IPS-20b (cell line): ENCODE data around the gene ALG12.

ENCODE experiments used
- H3K27ac ChIP-seq: one replicate; pipeline ENCODE4 v1.5.1; 2013; ENCODE audit warnings: low read length
- H3K27me3 ChIP-seq: 2 replicates; pipeline ENCODE4 v1.6.1; 2013; ENCODE audit warnings: mild to moderate bottlenecking, low read length, inconsistent platforms; ENCODE audit not compliant: insufficient read depth
- H3K36me3 ChIP-seq: 2 replicates; pipeline ENCODE4 v1.6.1; 2013; ENCODE audit warnings: low read depth, mild to moderate bottlenecking, inconsistent platforms, low read length, moderate library complexity; ENCODE audit not compliant: insufficient read depth
- H3K4me1 ChIP-seq: 2 replicates; pipeline ENCODE4 v1.6.1; 2013; ENCODE audit warnings: mild to moderate bottlenecking, control low read depth, inconsistent platforms, low read length, moderate library complexity; ENCODE audit not compliant: insufficient read depth
- H3K4me3 ChIP-seq: 2 replicates; pipeline ENCODE4 v1.5.1; 2013; ENCODE audit warnings: mild to moderate bottlenecking, low read length, inconsistent platforms
- H3K9ac ChIP-seq: 2 replicates; pipeline ENCODE4 v1.6.1; 2013; ENCODE audit warnings: low read depth, mild to moderate bottlenecking, inconsistent platforms, low read length, moderate library complexity
- H3K9me3 ChIP-seq: 2 replicates; pipeline ENCODE4 v1.6.1; 2013; ENCODE audit warnings: mild to moderate bottlenecking, low read depth, low read length, inconsistent platforms; ENCODE audit not compliant: insufficient read depth

Gene ALG12

DNA sequence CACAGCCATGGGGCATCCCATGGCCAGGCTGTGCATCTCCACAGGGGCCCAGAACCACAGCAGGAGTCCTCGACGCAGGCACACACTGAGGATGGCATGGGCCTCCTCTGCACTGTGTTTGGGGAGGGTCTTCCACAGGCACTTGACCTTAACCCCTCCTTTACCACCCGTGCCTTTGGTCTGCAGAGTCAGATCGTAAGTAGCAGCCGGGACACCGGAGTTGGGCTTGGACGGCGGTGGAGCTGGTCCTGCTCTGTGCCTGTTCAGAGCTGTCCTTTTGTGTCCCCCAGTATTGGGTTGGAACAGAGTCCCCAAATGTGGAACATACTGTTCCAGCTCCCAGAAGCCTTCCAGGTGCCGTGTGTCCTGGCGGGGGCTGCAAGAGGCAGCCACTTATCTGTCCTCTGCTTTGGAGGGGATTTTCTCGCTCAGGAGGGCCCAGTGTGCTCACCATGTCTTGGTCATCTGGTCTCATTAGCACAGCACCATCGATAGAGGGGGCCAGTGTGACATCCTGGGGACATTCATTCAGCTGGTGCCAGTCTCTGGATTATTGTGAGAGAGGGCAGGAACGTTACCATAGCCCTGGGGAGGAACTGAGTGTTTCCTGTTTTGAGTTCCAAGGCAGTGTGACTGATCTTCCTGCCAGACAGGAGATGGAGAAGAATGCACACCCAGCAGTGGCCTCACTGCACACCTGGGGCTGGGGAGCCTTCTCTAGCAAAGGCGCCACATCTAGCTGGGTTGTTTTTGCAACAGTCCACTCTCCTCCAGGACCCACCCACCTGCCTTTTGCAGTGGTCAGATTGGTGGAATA, 12.6 kb upstream of the ALG12 start:
- H3K27me3 ChIP-seq: peaks cover 19% of the 10 kb centered on the region
- H3K9ac ChIP-seq: no peak overlapping the region
- H3K4me1 ChIP-seq: no peaks in the 10 kb centered on the region
- no peaks in the 10 kb centered on the region for H3K36me3 ChIP-seq
- H3K4me3 ChIP-seq: no peak overlapping the region
- H3K27ac ChIP-seq: no peak overlapping the region
- no peaks in the 10 kb centered on the region for H3K9me3 ChIP-seq

DNA sequence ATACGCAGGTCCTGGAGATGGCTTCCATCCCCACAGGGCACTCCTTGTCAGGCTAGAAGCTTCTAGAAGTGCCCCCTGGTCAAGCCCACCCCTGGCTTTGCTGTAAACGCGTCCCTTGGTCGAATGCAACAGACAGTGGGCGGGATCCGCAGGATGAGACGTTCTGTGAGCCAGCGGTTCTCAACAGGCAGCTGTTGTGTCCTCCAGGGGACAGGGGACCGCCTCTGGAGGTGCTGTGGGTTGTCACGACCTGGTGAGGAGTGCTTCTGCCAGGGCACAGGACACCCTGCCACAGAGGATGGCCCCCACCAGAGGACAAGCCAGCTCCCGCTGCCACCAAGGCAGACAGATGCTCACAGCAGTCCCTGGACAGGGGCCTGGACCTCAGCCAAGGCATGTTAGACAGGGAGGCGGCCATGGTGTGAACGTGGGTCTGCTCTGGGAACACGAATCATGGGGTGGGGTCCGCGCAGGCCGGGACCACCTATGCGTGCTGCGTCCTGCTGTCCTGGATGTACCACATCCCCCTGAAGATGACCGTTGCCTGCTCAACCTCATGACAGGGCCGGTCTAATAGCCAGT, 11.8 kb upstream of the ALG12 start:
- peaks cover 19% of the 10 kb centered on the region for H3K27me3 ChIP-seq
- H3K4me1 ChIP-seq: no peaks in the 10 kb centered on the region
- no peaks in the 10 kb centered on the region for H3K36me3 ChIP-seq
- no peak overlapping the region for H3K4me3 ChIP-seq
- no peak overlapping the region for H3K27ac ChIP-seq
- H3K9ac ChIP-seq: no peak overlapping the region
- H3K9me3 ChIP-seq: no peaks in the 10 kb centered on the region

DNA sequence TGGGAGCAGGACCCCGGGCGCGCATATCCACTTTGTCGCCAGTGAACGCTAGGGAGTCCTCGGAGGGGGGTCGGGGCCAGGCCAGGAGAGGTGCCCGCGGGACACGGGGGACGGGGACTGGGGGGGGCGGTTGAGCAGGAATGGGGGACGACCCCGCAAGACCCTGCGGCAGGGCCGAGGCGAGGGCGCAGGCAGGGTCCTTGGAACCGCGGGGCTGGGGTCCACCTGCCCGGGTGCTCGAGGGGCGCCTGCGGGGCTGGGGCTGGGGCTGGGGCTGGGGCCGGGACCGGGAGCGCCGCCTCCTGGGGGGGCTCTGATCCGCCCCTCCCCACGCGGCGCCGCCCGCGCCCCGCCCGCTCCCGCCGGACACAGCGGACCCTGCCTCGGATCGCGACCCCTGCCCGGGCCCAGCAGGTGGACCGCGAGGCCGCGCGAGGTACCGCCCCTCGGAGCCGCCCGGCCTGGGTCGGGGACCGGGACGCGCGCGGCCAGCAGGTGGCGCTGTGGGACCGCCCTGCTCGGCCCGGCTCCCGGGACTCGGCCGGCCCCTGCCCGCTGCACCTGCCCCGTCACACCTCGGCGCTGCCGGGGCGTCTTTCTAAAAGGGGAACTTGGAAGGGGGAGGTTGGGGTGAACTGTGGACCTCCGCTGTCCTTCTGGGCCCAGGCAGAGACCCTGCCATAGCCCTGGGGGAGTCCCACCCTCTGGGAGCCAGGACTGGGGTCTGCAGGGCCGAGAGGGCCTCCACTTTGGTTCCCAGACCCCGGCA, 11.2 kb upstream of the ALG12 start:
- Histone ChIP-seq H3K36me3 (no peaks in the 10 kb centered on the region), H3K9me3 (no peaks in the 10 kb centered on the region), H3K27me3 (peaks cover 19% of the 10 kb centered on the region), H3K4me1 (no peaks in the 10 kb centered on the region), H3K27ac (no peak overlapping the region), H3K9ac (no peak overlapping the region), H3K4me3 (no peak overlapping the region)

DNA sequence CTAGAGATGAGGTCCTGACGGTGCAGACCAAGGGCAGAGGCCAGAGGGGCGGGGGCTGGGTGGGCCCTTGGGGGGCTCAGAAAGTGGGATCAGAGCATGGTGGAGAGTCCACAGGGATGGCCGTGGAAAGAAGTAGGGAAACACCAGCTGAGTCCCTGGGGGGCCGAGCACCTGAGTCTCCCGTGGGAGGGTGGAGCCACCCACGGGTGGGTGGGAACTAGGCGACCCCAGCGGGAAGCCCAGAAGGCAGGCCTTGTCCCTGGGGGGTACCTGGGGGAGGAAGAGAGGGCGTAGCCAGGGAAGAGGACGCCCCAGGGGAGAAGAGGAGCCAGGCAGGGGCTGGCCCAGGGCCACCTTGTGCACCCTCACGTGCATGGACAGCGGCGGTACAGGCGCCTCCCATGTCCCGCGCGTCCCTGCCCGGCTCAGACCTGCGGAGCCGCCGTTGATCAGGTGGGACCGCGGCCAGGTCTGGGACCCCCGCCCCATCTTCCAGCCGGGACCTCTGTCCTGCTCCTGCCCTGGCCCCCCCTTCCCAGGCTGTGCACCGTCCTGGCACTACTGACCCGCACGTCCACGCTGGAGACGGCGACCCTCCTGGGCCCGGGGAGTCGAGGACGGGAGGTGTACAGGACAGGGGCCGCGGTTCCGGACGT, 10.4 kb upstream of the ALG12 start:
- Histone ChIP-seq H3K4me3 (no peak overlapping the region), H3K27ac (no peak overlapping the region)

DNA sequence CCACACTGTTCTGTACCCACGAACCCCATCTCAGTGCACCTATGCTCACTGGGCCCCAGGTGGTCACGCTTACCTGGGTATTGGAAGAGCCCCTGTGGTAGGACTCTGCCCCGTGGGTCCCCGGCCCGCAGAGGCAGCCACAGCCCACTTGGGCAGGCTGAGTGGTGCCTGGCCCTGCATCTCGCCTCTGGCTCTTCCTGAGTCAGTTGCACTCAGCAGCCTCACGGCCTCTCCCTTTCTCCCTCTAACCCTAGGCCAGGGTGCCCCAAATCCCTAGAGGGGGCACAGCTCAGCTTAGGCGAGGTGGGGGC, 9.9 kb upstream of the ALG12 start:
- Histone ChIP-seq H3K27ac (no peak overlapping the region), H3K27me3 (peaks cover 19% of the 10 kb centered on the region), H3K9me3 (no peaks in the 10 kb centered on the region), H3K36me3 (no peaks in the 10 kb centered on the region), H3K4me1 (no peaks in the 10 kb centered on the region), H3K9ac (no peak overlapping the region), H3K4me3 (no peak overlapping the region)

More for the DNA sequence above, 10.4 kb upstream of the ALG12 start:
- no peaks in the 10 kb centered on the region for H3K9me3 ChIP-seq
- peaks cover 19% of the 10 kb centered on the region for H3K27me3 ChIP-seq
- H3K4me1 ChIP-seq: no peaks in the 10 kb centered on the region
- H3K36me3 ChIP-seq: no peaks in the 10 kb centered on the region
- no peak overlapping the region for H3K9ac ChIP-seq

DNA sequence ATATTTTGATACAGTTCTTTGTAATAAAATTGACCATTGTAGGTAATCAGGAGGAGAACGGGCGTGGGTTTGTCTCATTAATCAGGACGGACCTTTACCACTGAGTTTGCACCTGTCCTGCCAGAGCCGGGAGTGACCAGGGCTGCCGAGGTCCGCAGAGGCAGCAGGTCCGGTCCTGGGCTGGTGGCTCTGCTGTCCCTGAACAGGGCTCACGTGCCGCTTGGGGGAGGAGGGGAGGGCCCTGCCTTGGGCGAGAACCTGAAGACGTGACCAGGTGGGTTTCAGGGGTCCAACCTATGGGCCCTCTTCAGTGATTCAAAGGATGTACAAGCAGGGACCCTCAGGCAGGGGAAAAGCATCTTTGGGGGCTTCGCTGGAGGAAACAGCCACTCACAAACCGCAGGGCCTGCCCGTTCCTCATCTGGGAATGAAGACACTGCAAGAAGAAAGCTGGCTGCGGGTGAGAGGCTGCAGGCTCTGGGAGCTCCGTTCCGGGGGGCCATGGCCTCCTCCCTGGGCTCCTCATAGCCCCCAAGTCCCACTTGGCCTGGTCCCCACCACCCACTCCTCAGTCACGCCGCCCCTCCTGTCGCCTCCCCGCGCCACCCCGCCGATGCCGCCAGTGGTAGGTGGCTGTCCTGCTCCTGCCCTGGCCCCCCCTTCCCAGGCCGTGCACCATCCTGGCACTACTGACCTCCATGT, 9.4 kb upstream of the ALG12 start:
- Histone ChIP-seq H3K9me3 (no peaks in the 10 kb centered on the region), H3K4me3 (no peak overlapping the region), H3K36me3 (no peaks in the 10 kb centered on the region), H3K4me1 (no peaks in the 10 kb centered on the region), H3K27me3 (peaks cover 19% of the 10 kb centered on the region), H3K9ac (no peak overlapping the region), H3K27ac (no peak overlapping the region)

DNA sequence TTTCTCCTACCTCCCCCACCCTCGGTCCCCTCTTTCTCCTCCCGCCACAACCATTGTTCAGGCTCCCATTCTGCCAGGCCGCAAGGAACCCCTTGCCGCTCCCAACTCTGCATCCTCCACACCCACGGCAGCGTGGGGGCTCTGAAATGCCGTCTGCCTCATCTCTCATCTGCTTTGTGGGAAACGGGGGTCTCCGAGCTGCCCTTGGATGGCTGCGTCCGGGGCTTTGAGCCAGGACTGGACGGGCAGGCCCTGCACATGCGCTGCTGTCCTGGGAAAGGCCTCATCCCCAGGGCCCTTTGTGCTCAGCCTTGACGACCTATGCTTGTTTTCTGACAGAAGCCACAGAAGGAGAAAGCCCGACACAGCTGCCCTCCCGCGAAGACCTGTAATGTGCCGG, 8.7 kb upstream of the ALG12 start:
- Histone ChIP-seq H3K27ac (no peak overlapping the region), H3K36me3 (no peaks in the 10 kb centered on the region), H3K9ac (no peak overlapping the region), H3K27me3 (peaks cover 19% of the 10 kb centered on the region), H3K9me3 (no peaks in the 10 kb centered on the region), H3K4me1 (no peaks in the 10 kb centered on the region), H3K4me3 (no peak overlapping the region)

DNA sequence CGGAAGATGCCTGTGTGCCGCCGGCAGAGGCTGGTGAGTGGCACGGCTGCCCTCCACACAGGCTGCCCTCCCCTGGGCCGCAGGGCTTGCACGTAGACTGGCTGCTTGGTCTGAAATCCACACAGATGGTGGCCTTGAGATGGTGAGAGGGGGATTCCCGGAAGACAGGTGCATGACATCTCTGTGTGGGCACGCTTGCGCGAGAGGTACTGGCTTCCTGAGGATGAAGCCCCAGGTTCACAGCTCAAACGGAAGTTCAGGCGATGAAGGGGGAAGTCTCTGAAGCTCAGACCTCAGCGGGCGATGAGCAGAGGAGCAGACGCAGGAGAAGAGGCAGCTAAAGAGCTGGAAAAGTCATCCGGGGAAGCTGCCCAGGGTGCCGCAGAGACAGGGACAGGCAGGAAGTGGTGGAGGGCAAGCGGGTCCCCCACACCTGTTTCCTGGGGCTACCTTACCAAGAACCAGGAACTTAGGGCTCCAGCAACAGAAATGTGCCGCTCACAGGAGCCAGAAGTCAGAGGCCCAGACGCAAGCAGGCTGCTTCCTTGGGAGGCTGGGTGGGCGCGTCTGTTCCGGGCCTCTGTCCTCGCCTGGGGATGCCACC, 7.4 kb upstream of the ALG12 start:
- Histone ChIP-seq H3K27me3 (peaks cover 11% of the 10 kb centered on the region), H3K9me3 (no peaks in the 10 kb centered on the region), H3K4me1 (no peaks in the 10 kb centered on the region), H3K27ac (no peak overlapping the region), H3K4me3 (no peak overlapping the region), H3K9ac (no peak overlapping the region), H3K36me3 (0 out of 2 replicates have a peak, but pooled peaks cover 6% of the 10 kb centered on the region)

DNA sequence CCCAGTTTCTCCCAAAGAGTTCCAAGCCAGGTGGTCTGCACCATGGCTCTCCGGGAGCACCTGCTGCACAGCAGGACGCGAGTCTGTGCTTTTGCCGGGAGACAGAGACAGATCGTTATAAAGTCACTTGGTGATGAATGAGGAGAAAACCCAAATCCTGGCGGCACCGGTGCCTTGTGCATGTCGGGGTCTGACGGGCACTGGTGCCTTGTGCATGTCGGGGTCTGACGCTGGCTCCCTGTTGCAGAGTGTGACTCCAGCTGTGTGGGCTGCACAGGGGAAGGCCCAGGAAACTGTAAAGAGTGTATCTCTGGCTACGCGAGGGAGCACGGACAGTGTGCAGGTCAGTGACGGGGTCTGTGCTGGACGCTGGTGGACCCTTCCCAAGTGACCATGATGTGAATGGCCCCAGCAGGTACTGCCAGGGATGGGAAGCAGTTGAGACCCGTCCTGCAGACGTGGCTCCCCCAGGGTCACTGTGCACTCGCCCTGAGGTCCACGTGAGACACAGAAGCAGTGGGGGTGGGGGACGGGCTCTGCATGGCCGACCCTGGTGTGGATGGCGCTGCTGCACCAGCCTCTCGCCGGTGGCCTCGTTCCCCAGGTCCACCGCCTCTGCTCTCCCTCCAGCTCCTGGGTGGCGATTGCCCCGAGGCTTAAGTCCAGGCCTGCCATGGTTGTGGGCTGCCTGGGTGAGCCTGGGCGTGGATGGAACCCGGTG, 6.0 kb upstream of the ALG12 start:
- Histone ChIP-seq H3K4me3 (no peak overlapping the region), H3K9me3 (no peaks in the 10 kb centered on the region), H3K27ac (no peak overlapping the region), H3K27me3 (no peaks in the 10 kb centered on the region; the same call in 1 of the 2 replicates), H3K9ac (no peak overlapping the region), H3K4me1 (no peaks in the 10 kb centered on the region), H3K36me3 (0 out of 2 replicates have a peak, but pooled peaks cover 12% of the 10 kb centered on the region)

DNA sequence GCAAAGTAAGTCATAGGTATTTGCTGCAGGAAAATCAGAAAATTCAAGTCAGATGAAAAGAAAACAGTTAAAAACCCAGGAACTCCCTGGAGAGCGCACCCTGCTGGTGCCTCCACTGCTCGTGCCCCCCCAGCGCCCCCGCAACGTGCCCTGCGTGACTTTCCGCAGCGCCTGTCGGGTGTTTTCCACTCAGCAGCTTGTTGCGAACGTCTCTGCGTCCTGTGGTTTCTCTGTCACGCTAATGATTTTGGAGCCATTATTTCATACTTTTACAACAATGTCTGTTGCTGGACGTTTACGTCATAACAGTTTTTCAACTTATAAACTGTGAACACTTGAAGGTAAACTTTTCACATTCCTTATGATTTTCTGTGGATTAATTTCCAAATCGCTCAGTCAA, 5.2 kb upstream of the ALG12 start:
- Histone ChIP-seq H3K27ac (no peak overlapping the region), H3K9me3 (no peaks in the 10 kb centered on the region), H3K36me3 (0 out of 2 replicates have a peak, but pooled peaks cover 12% of the 10 kb centered on the region), H3K4me3 (no peak overlapping the region), H3K27me3 (no peaks in the 10 kb centered on the region), H3K4me1 (no peaks in the 10 kb centered on the region), H3K9ac (no peak overlapping the region)
